Body of pancreas (tissue), 4 donors: ENCODE results near the gene CRIM1. TPM values are rescaled to one million over a fixed set of nuclear protein-coding genes. Genes with fewer than 3 reads are reported as not detected.
"Not testable (repeated sequence)": the region's sequence is repeated elsewhere in the genome, so short reads cannot be mapped to it uniquely, and the experiment has no call there.

Experiments used
- ATAC-seq: fragments of 150-250 bp; one replicate; pipeline ENCODE4 v1.9.1; 2016
- DNase-seq, 4 donors: peaks; one replicate each; pipeline ENCODE4 v3.0.0-alpha.2; 2019
- H3K27ac ChIP-seq, 4 donors: fragments of 200-600 bp; sonication (generic); 1 replicate in 3 of 4; 2 replicates in 1 of 4; pipeline versions ENCODE4 v1.5.1 to v1.6.1; 2016 to 2019; ENCODE audit warnings: mild to moderate bottlenecking in 1 of 4, mixed read lengths in 1 of 4, moderate library complexity in 1 of 4
- H3K27me3 ChIP-seq, 2 donors: fragments of 200-600 bp; sonication (generic); one replicate each; pipeline ENCODE4 v1.6.0; 2016; ENCODE audit warnings: mild to moderate bottlenecking in 1 of 2
- H3K36me3 ChIP-seq, 2 donors: fragments of 200-600 bp; sonication (generic); replicated peaks in 1 of 2; 2 replicates each; pipeline ENCODE4 v1.5.1; 2016; ENCODE audit warnings: low read depth in 2 of 2; ENCODE audit not compliant: insufficient read depth in 1 of 2
- H3K4me1 ChIP-seq: fragments of 200-600 bp; sonication (generic); one replicate; pipeline ENCODE4 v1.6.0; 2016
- H3K4me3 ChIP-seq, 2 donors: fragments of 200-600 bp; sonication (generic); 1 replicate in 1 of 2; 2 replicates in 1 of 2; pipeline ENCODE4 v1.5.1; 2016 to 2019
- H3K9me3 ChIP-seq, 3 donors: fragments of 200-600 bp; sonication (generic); 1 replicate in 2 of 3; 2 replicates in 1 of 3; pipeline ENCODE4 v1.5.1; 2016
- CTCF ChIP-seq, 7 experiments: fragments of 450-650 bp in 4 of 7; fragments of 200-600 bp in 3 of 7; sonication (generic) in 3 of 7; IDR thresholded peaks; one replicate each; pipeline ENCODE4 v1.5.1; 2016 to 2019; ENCODE audit warnings: antibody characterized with exemption in 7 of 7
- POLR2A ChIP-seq, 3 donors: fragments of 450-650 bp; IDR thresholded peaks; one replicate each; pipeline ENCODE4 v1.6.1; 2016; ENCODE audit warnings: antibody characterized with exemption in 3 of 3, mild to moderate bottlenecking in 2 of 3
- WGBS, 2 donors: methylation state at CpG; one replicate each; pipeline ENCODE4 v1.1.5; 2017; 5-methylcytosine and 5-hydroxymethylcytosine counted together
- intact Hi-C: fragments of 100-400 bp; cut with DNase I; formaldehyde crosslinking; loops from one replicate; pipeline ENCODE4 v1.15.1; 2023
- total RNA-seq, 2 donors: library from RNA; depleted of rRNA; stranded (reverse); fragments of >200 nt; gene quantifications; one replicate each; pipeline ENCODE4 v1.1.0, GENCODE V29; 2016

Gene CRIM1
- 10 to 100 TPM; 41.5 to 64.6 TPM for total RNA-seq

- 1 to 3% methylated on average over 12 to 64 of the region's 82 CpGs for WGBS, 2 donors
- peak within 1 kb of the TSS; percentile 40 to 84 (median 76) for H3K27ac ChIP-seq
- no peaks in the 10 kb centered on the region for H3K9me3 ChIP-seq
- H3K4me1 ChIP-seq, result peaks cover 22% of the 10 kb centered on the region
- ATAC-seq (peak; percentile 74), DNase-seq (peak; percentile 71 to 83 (median 82))
- H3K27me3 ChIP-seq, result peaks cover 0 to 5% of the 10 kb centered on the region in 2 donors
- TF ChIP-seq POLR2A (IDR thresholded peaks at IDR 0.05), result peak; percentile 50 to 79 (median 69)
- TF ChIP-seq CTCF (IDR thresholded peaks at IDR 0.05), result no peak
- H3K36me3 ChIP-seq, result no peaks in the 10 kb centered on the region
- intact Hi-C loops, result no loop called here
- H3K4me3 ChIP-seq, result peak within 1 kb of the TSS; percentile 34 to 53
Observed at GRCh38 chr2:36355151-36355889, at the start of gene CRIM1. TSS of gene CRIM1 (plus strand) at chr2:36355778. CDS start at chr2:36356293, 515 bp downstream.

DNA sequence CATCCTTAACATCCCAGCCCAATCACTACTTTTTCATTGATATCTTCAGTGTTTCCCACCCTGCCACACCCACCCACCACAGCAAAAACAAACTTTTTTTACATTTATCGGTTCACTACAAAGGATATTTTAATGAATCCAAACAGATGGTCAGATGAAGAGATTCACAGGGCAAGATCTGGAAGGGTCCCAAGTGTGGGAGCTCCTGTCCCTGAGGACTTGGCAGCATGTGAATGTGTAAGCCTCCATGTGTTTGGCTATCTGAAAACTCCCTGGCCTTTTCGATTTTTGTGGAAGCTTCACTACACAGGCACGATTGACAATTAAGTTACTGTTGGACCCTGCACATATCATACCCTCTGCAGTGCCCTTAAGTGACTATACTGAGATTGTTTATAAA, 48.1 kb upstream of the CRIM1 start:
- Histone ChIP-seq H3K27ac (no peak overlapping the region), H3K27me3 (no peaks in the 10 kb centered on the region), H3K36me3 (no peaks in the 10 kb centered on the region), H3K9me3 (no peaks in the 10 kb centered on the region), H3K4me3 (no peak overlapping the region), H3K4me1 (no peaks in the 10 kb centered on the region)
- intact Hi-C loops, result no loop called here
- no peak for ATAC-seq
- 48 to 59% methylated on average over 3 of the region's 3 CpGs for WGBS, 2 donors
- TF ChIP-seq CTCF (IDR thresholded peaks at IDR 0.05) (no peak), POLR2A (IDR thresholded peaks at IDR 0.05) (no peak)
- no peak for DNase-seq

- WGBS, 2 donors, result 41 to 52% methylated on average over 1 of the region's 1 CpG
- H3K27me3 ChIP-seq, intact Hi-C loops, H3K9me3 ChIP-seq, H3K27ac ChIP-seq, H3K4me1 ChIP-seq, H3K4me3 ChIP-seq, H3K36me3 ChIP-seq, DNase-seq, ATAC-seq: not testable (repeated sequence)
Observed at GRCh38 chr2:36310444-36310843, 45.1 kb upstream of the CRIM1 start.

- ATAC-seq, result no peak
- WGBS, 2 donors, result 65 to 85% methylated on average over 1 of the region's 1 CpG
- no peak overlapping the region for H3K4me3 ChIP-seq
- TF ChIP-seq CTCF (IDR thresholded peaks at IDR 0.05), result no peak
- no peak for TF ChIP-seq POLR2A (IDR thresholded peaks at IDR 0.05)
- H3K27me3 ChIP-seq, result no peaks in the 10 kb centered on the region
- no peak for DNase-seq
- H3K9me3 ChIP-seq, result no peaks in the 10 kb centered on the region
- H3K27ac ChIP-seq, result no peak overlapping the region
- no peaks in the 10 kb centered on the region for H3K4me1 ChIP-seq
- no peaks in the 10 kb centered on the region for H3K36me3 ChIP-seq
- intact Hi-C loops, result no loop called here
Observed at GRCh38 chr2:36318547-36318946, 37.0 kb upstream of the CRIM1 start.

DNA sequence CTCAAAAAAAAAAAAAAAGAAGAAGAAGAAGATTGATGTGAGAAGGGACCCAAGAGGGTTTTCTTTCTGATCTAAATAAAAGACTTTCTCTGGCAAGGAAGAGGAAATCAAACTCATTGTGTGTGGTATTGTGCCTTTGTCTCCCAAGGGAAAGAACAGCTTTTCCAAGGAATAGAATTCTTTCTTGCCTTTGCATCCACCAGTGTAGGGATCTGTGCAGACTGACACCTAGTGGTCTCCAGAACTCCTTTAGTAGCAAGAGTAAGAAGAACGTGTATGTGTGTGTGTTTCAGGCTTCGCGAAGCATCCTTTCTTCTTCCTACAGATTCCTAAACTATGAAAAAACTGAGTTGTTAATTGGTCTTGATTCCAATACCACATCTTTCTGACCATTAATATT, 33.5 kb upstream of the CRIM1 start:
- Histone ChIP-seq H3K27me3 (no peaks in the 10 kb centered on the region), H3K4me3 (no peak overlapping the region), H3K9me3 (no peaks in the 10 kb centered on the region), H3K36me3 (no peaks in the 10 kb centered on the region), H3K27ac (no peak overlapping the region), H3K4me1 (no peaks in the 10 kb centered on the region)
- DNase-seq, result peak in 1 of 4 donors; percentile 12
- intact Hi-C loops, result no loop called here
- WGBS, 2 donors, result 44 to 58% methylated on average over 3 of the region's 3 CpGs
- ATAC-seq, result no peak
- TF ChIP-seq POLR2A (IDR thresholded peaks at IDR 0.05) (no peak), CTCF (IDR thresholded peaks at IDR 0.05) (peak in 4 of 7 experiments; percentile 27 to 31 (median 29))
